Tibial nerve (tissue), 4 donors: ENCODE measurements around the gene RNF14. TPM values are rescaled to one million over a fixed set of nuclear protein-coding genes. Genes with fewer than 3 reads are reported as not detected.

ENCODE experiments used
- DNase-seq, 2 donors: peaks; one replicate each; pipeline ENCODE4 v3.0.0-alpha.2; 2019; ENCODE audit warnings: low spot score in 2 of 2
- H3K27ac ChIP-seq, 4 donors: fragments of 200-600 bp; sonication (generic) in 3 of 4; one replicate each; pipeline ENCODE4 v1.5.1; 2017 to 2019; ENCODE audit warnings: mild to moderate bottlenecking in 1 of 4
- H3K27me3 ChIP-seq, 2 donors: fragments of 200-600 bp; sonication (generic) in 1 of 2; one replicate each; pipeline versions ENCODE4 v1.5.1 to v1.6.0; 2017 to 2019
- H3K36me3 ChIP-seq, 3 donors: fragments of 200-600 bp; sonication (generic); one replicate each; pipeline ENCODE4 v1.5.1; 2018 to 2019
- H3K4me1 ChIP-seq, 4 donors: fragments of 200-600 bp; sonication (generic) in 3 of 4; one replicate each; pipeline ENCODE4 v1.5.1; 2017 to 2019
- H3K4me3 ChIP-seq, 4 donors: fragments of 200-600 bp; sonication (generic) in 3 of 4; one replicate each; pipeline ENCODE4 v1.5.1; 2017 to 2019; ENCODE audit warnings: mild to moderate bottlenecking in 1 of 4, moderate library complexity in 1 of 4
- H3K9me3 ChIP-seq, 4 donors: fragments of 200-600 bp; sonication (generic) in 3 of 4; one replicate each; pipeline ENCODE4 v1.5.1; 2017 to 2019
- EP300 ChIP-seq, 2 donors: sonication (generic); formaldehyde crosslinking; IDR thresholded peaks; one replicate each; pipeline ENCODE4 v1.6.1; 2017; ENCODE audit warnings: antibody characterized with exemption in 2 of 2, mild to moderate bottlenecking in 1 of 2
- POLR2A ChIP-seq, 2 donors: fragments of 450-650 bp; IDR thresholded peaks; one replicate each; pipeline ENCODE4 v1.6.1; 2017; ENCODE audit warnings: antibody characterized with exemption in 2 of 2, mild to moderate bottlenecking in 2 of 2, moderate library complexity in 2 of 2
- WGBS, 2 donors: methylation state at CpG; one replicate each; pipeline ENCODE4 v1.1.5; 2018; 5-methylcytosine and 5-hydroxymethylcytosine counted together
- total RNA-seq, 4 donors: library from RNA; depleted of rRNA; stranded (reverse); fragments of >200 nt; gene quantifications; one replicate each; pipeline ENCODE4 v1.1.0, GENCODE V29; 2016
- TF ChIP-seq, protein P1 (sequence below), 5 experiments: fragments of 200-600 bp in 3 of 5; fragments of 450-650 bp in 2 of 5; sonication (generic) in 3 of 5; IDR thresholded peaks; one replicate each; pipeline ENCODE4 v1.5.1; 2016 to 2019; ENCODE audit warnings: antibody characterized with exemption in 5 of 5, mild to moderate bottlenecking in 3 of 5, moderate library complexity in 2 of 5

Gene RNF14
- total RNA-seq, 4 donors from 2014 or later: 48.0 to 70.5 (median 57.8) TPM

DNA sequence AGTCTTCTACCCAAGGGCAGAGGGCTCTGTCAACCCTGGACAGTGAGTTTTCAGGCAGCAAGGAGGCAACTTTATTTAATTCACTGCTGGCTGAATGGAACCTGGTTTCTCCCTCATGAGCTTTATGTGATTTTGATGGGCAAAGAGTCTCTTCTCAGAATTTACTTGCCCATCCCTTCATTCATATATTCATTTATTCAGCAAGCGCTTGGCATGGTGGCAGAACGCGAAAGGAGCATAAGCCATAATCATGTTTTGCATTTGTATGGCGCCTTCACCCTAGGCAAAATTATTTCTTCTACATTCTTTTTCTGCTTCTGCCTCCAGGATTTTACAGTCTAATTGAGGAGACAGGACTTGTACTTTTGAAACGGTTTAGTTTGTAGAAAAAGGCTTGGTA lies 37.2 kb upstream of the RNF14 start:
- Histone ChIP-seq H3K27ac (no peak overlapping the region), H3K4me3 (no peak overlapping the region), H3K27me3 (no peaks in the 10 kb centered on the region), H3K36me3 (peaks cover 3 to 99% (median 33%) of the 10 kb centered on the region in 3 donors), H3K4me1 (peaks cover 0 to 12% (median 0%) of the 10 kb centered on the region in 4 donors), H3K9me3 (no peaks in the 10 kb centered on the region)
- TF ChIP-seq, protein P1, sequence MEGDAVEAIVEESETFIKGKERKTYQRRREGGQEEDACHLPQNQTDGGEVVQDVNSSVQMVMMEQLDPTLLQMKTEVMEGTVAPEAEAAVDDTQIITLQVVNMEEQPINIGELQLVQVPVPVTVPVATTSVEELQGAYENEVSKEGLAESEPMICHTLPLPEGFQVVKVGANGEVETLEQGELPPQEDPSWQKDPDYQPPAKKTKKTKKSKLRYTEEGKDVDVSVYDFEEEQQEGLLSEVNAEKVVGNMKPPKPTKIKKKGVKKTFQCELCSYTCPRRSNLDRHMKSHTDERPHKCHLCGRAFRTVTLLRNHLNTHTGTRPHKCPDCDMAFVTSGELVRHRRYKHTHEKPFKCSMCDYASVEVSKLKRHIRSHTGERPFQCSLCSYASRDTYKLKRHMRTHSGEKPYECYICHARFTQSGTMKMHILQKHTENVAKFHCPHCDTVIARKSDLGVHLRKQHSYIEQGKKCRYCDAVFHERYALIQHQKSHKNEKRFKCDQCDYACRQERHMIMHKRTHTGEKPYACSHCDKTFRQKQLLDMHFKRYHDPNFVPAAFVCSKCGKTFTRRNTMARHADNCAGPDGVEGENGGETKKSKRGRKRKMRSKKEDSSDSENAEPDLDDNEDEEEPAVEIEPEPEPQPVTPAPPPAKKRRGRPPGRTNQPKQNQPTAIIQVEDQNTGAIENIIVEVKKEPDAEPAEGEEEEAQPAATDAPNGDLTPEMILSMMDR (IDR thresholded peaks at IDR 0.05): no peak
- TF ChIP-seq EP300 (IDR thresholded peaks at IDR 0.05): no peak
- no peak for TF ChIP-seq POLR2A (IDR thresholded peaks at IDR 0.05)
- WGBS, 2 donors: 92 to 93% methylated on average over 5 of the region's 5 CpGs
- no peak for DNase-seq

- Histone ChIP-seq H3K4me1 (peaks cover 0 to under 1% (median 0%) of the 10 kb centered on the region in 4 donors), H3K36me3 (peaks cover 3 to 99% (median 36%) of the 10 kb centered on the region in 3 donors), H3K4me3 (no peak overlapping the region), H3K27ac (no peak overlapping the region), H3K27me3 (no peaks in the 10 kb centered on the region), H3K9me3 (no peaks in the 10 kb centered on the region)
- no peak for DNase-seq
- TF ChIP-seq EP300 (IDR thresholded peaks at IDR 0.05) (no peak), POLR2A (IDR thresholded peaks at IDR 0.05) (no peak)
- TF ChIP-seq, protein P1 (IDR thresholded peaks at IDR 0.05): no peak
- 77 to 89% methylated on average over 7 of the region's 7 CpGs for WGBS, 2 donors
Observed at GRCh38 chr5:141933151-141933550, 35.8 kb upstream of the RNF14 start.

GRCh38 chr5:141934099-141934844 lies 34.6 kb upstream of the RNF14 start:
- no peak overlapping the region for H3K27ac ChIP-seq
- TF ChIP-seq POLR2A (IDR thresholded peaks at IDR 0.05): no peak
- TF ChIP-seq, protein P1 (IDR thresholded peaks at IDR 0.05): no peak
- TF ChIP-seq EP300 (IDR thresholded peaks at IDR 0.05): no peak
- no peaks in the 10 kb centered on the region for H3K27me3 ChIP-seq
- WGBS, 2 donors: 74 to 76% methylated on average over 10 to 11 of the region's 11 CpGs
- no peak for DNase-seq
- no peaks in the 10 kb centered on the region for H3K4me1 ChIP-seq
- no peak overlapping the region for H3K4me3 ChIP-seq
- H3K36me3 ChIP-seq: peaks cover 3 to 99% (median 33%) of the 10 kb centered on the region in 3 donors
- H3K9me3 ChIP-seq: no peaks in the 10 kb centered on the region

DNA sequence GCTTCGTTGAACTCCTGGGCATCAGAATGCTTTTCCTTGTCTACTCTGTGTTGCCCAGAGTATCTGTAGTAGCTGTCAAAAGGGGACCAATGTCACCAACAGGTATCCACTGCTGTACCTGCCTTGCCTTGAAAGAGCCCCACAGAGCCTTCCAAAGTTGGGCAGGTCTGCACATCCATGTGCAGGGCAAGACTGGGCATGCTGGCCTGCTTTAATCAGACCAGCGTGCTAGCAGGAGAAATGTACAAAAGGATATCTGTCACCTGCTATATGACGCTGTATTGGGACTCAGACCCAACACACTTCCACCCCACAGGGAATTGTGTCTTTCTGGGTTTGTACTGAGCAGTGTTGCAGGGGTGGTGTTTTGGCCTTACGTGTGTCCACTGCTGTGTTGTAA lies 33.4 kb upstream of the RNF14 start:
- DNase-seq: no peak
- Histone ChIP-seq H3K9me3 (no peaks in the 10 kb centered on the region), H3K4me1 (peaks cover 0 to 3% (median 0%) of the 10 kb centered on the region in 4 donors), H3K36me3 (peaks cover 0 to 98% (median 28%) of the 10 kb centered on the region in 3 donors), H3K4me3 (no peak overlapping the region), H3K27me3 (no peaks in the 10 kb centered on the region), H3K27ac (no peak overlapping the region)
- TF ChIP-seq POLR2A (IDR thresholded peaks at IDR 0.05): no peak
- TF ChIP-seq, protein P1 (IDR thresholded peaks at IDR 0.05): no peak
- no peak for TF ChIP-seq EP300 (IDR thresholded peaks at IDR 0.05)
- WGBS, 2 donors: 92 to 100% methylated on average over 4 of the region's 4 CpGs

GRCh38 chr5:141940695-141941271 lies 28.1 kb upstream of the RNF14 start:
- peaks cover 0 to 31% (median 5%) of the 10 kb centered on the region in 4 donors for H3K4me1 ChIP-seq

More at GRCh38 chr5:141940695-141941271, 28.1 kb upstream of the RNF14 start:
- Histone ChIP-seq H3K9me3 (no peaks in the 10 kb centered on the region), H3K27me3 (no peaks in the 10 kb centered on the region), H3K27ac (peak overlapping the region in 2 of 4 donors; percentile 27 to 30), H3K36me3 (peaks cover 0 to 48% (median 17%) of the 10 kb centered on the region in 3 donors), H3K4me3 (no peak overlapping the region)
- TF ChIP-seq EP300 (IDR thresholded peaks at IDR 0.05) (no peak), POLR2A (IDR thresholded peaks at IDR 0.05) (no peak)
- TF ChIP-seq, protein P1 (IDR thresholded peaks at IDR 0.05): no peak
- WGBS, 2 donors: 20 to 37% methylated on average over 6 of the region's 6 CpGs
- DNase-seq: no peak
